ENCODE data around the gene SOX15.
A peak's percentile ranks its signal among the peaks of the same experiment; 100 is the strongest.

The SOX15 gene

GRCh38 chr17:7556627-7557026 is 33.3 kb downstream of the SOX15 start:
- no peak for DNase-seq

GRCh38 chr17:7555320-7555948 is 34.5 kb downstream of the SOX15 start:
- DNase-seq, result no peak

GRCh38 chr17:7553356-7553755 is 36.5 kb downstream of the SOX15 start:
- DNase-seq, result no peak

- DNase-seq, result no peak
Observed at GRCh38 chr17:7552621-7553051, 37.3 kb downstream of the SOX15 start.

- no peak for DNase-seq
Observed at GRCh38 chr17:7551396-7551795, 38.5 kb downstream of the SOX15 start.

- DNase-seq, result no peak
Observed at GRCh38 chr17:7550344-7550743, 39.5 kb downstream of the SOX15 start.

GRCh38 chr17:7549401-7550055 is 40.4 kb downstream of the SOX15 start:
- peak; percentile 38 for DNase-seq

GRCh38 chr17:7548585-7549400 is 41.1 kb downstream of the SOX15 start, which contains the start of gene TNFSF12:
TNFSF12 (plus strand) TSS chr17:7549058; CDS start chr17:7549154, 96 bp downstream.
- DNase-seq, result peak; percentile 55

GRCh38 chr17:7544911-7545310 is 45.0 kb downstream of the SOX15 start:
- no peak for DNase-seq

- no peak for DNase-seq
Observed at GRCh38 chr17:7541074-7541621, 48.7 kb downstream of the SOX15 start.

- DNase-seq, result no peak
Observed at GRCh38 chr17:7538891-7539545, 50.9 kb downstream of the SOX15 start.
